ENCODE measurements around the gene ELN.

ELN gene

GRCh38 chr7:74116356-74116755 lies 88.4 kb downstream of the ELN start:
- no peak for DNase-seq (ENCODE audit: low read depth)

More at GRCh38 chr7:74116356-74116755, 88.4 kb downstream of the ELN start:
- no peak overlapping the region for H3K4me3 ChIP-seq (ENCODE audit: low read depth, low read length)
- TF ChIP-seq CTCF (IDR thresholded peaks at IDR 0.05; ENCODE audit: low read depth, low read length, missing control alignments), result no peak
